ENCODE results near the gene TBC1D24.

- no peak for TF ChIP-seq CTCF (IDR thresholded peaks at IDR 0.05; ENCODE audit: borderline replicate concordance, extremely low read depth, low read length, poor library complexity, severe bottlenecking)
- no peak for TF ChIP-seq EZH2 (IDR thresholded peaks at IDR 0.05; ENCODE audit: borderline replicate concordance, low read depth, low read length, severe bottlenecking)
These were observed 38.7 kb downstream of the TBC1D24 start, which contains the start of gene ATP6V0C for GRCh38 chr16:2513405-2514332.

Data from DND-41 (cell line).